IMR-90 (cell line): Measurements from ENCODE around the gene AKIP1. TPM values are rescaled to one million over a fixed set of nuclear protein-coding genes. Genes with fewer than 3 reads are reported as not detected.

Experiments
- ATAC-seq: fragments of 200-7000 bp; cut with Tn5 transposase; 2 replicates; pipeline ENCODE4 v1.9.1; 2020; ENCODE audit warnings: low read depth, mild to moderate bottlenecking, moderate library complexity
- BruUV-seq: library from RNA; stranded (reverse); fragments of 400-500 nt; replicated peaks from 2 replicates; lab custom pipeline; 2021; lab: Mats Ljungman, UMichigan
- CTCF ChIA-PET: fragments of 300-600 bp; formaldehyde crosslinking; extraction: SDS; loops from one replicate; lab custom pipeline; 2021; ENCODE audit warnings: antibody characterized with exemption; lab: Yijun Ruan, JAX
- POLR2A ChIA-PET: fragments of 300-600 bp; sonication (Branson Sonifier 250); formaldehyde crosslinking; loops from one replicate; lab custom pipeline; 2022; ENCODE audit warnings: antibody characterized with exemption; ENCODE audit not compliant: unreplicated experiment; lab: Charles Lee
- DNase-seq: peaks from one replicate; pipeline ENCODE4 v3.0.0; 2013
- H2AFZ ChIP-seq: replicated peaks from 2 replicates; pipeline ENCODE3; 2013; ENCODE audit warnings: low read length, mild to moderate bottlenecking; ENCODE audit not compliant: poor library complexity
- H2AK5ac ChIP-seq: 2 replicates; pipeline ENCODE4 v1.6.1; 2013; ENCODE audit warnings: low read depth, low read length, inconsistent platforms
- H2AK9ac ChIP-seq: replicated peaks from 2 replicates; pipeline ENCODE3; 2013; ENCODE audit warnings: mild to moderate bottlenecking, low read depth, low read length, moderate library complexity; ENCODE audit not compliant: poor library complexity
- H2BK120ac ChIP-seq: 2 replicates; pipeline ENCODE4 v1.6.1; 2013; ENCODE audit warnings: low read depth, low read length, inconsistent platforms
- H2BK15ac ChIP-seq: 3 replicates; pipeline ENCODE4 v1.6.1; 2013; ENCODE audit warnings: low read depth, low read length, inconsistent platforms
- H2BK20ac ChIP-seq: 2 replicates; pipeline ENCODE4 v1.6.1; 2013; ENCODE audit warnings: low read depth, mild to moderate bottlenecking, inconsistent platforms, low read length, moderate library complexity
- H2BK5ac ChIP-seq: 2 replicates; pipeline ENCODE4 v1.6.1; 2013; ENCODE audit warnings: mild to moderate bottlenecking, low read depth, low read length, inconsistent platforms; ENCODE audit not compliant: poor library complexity, severe bottlenecking
- H3K14ac ChIP-seq: replicated peaks from 2 replicates; pipeline ENCODE4 v1.6.1; 2013; ENCODE audit warnings: low read depth, low read length, inconsistent platforms
- H3K18ac ChIP-seq: 2 replicates; pipeline ENCODE4 v1.6.1; 2013; ENCODE audit warnings: low read depth, low read length, control low read depth
- H3K23ac ChIP-seq: 2 replicates; pipeline ENCODE4 v1.6.1; 2013; ENCODE audit warnings: low read depth, low read length, inconsistent platforms
- H3K27ac ChIP-seq: 2 replicates; pipeline ENCODE4 v1.5.1; 2013; ENCODE audit warnings: mild to moderate bottlenecking, control low read depth, low read length; ENCODE audit not compliant: insufficient read depth
- H3K27me3 ChIP-seq: 2 replicates; pipeline ENCODE4 v1.6.1; 2013; ENCODE audit warnings: low read length; ENCODE audit not compliant: control insufficient read depth, insufficient read depth
- H3K36me3 ChIP-seq: 2 replicates; pipeline ENCODE4 v1.6.1; 2013; ENCODE audit warnings: low read length, mixed read lengths; ENCODE audit not compliant: control insufficient read depth, insufficient read depth
- H3K4ac ChIP-seq: 2 replicates; pipeline ENCODE4 v1.6.1; 2013; ENCODE audit warnings: low read depth, low read length, inconsistent platforms
- H3K4me1 ChIP-seq: 2 replicates; pipeline ENCODE4 v1.6.1; 2013; ENCODE audit warnings: low read length, mixed read lengths; ENCODE audit not compliant: control insufficient read depth, insufficient read depth
- H3K4me2 ChIP-seq: 2 replicates; pipeline ENCODE4 v1.6.1; 2013; ENCODE audit warnings: low read depth, mild to moderate bottlenecking, control low read depth, low read length, moderate library complexity
- H3K4me3 ChIP-seq: 2 replicates; pipeline ENCODE4 v1.5.1; 2013; ENCODE audit warnings: low read depth, mild to moderate bottlenecking, control low read depth, low read length, moderate library complexity; ENCODE audit not compliant: insufficient read depth
- H3K56ac ChIP-seq: 2 replicates; pipeline ENCODE4 v1.6.1; 2013; ENCODE audit warnings: low read length, inconsistent platforms; ENCODE audit not compliant: insufficient read depth; ENCODE audit errors: extremely low read depth
- H3K79me1 ChIP-seq, 2 experiments: 2 replicates each; pipeline ENCODE4 v1.6.1; 2013; ENCODE audit warnings: low read length in 2 of 2, inconsistent platforms in 1 of 2, low read depth in 1 of 2
- H3K9ac ChIP-seq: 2 replicates; pipeline ENCODE4 v1.6.1; 2013; ENCODE audit warnings: low read depth, low read length, control low read depth
- H3K9me1 ChIP-seq: 2 replicates; pipeline ENCODE4 v1.6.1; 2013; ENCODE audit warnings: low read length, inconsistent platforms; ENCODE audit not compliant: insufficient read depth
- H3K9me3 ChIP-seq: 2 replicates; pipeline ENCODE4 v1.6.1; 2013; ENCODE audit warnings: low read length; ENCODE audit not compliant: control insufficient read depth, insufficient read depth
- H4K20me1 ChIP-seq: 2 replicates; pipeline ENCODE4 v1.6.1; 2013; ENCODE audit warnings: low read length, inconsistent platforms; ENCODE audit not compliant: insufficient read depth
- H4K5ac ChIP-seq: 2 replicates; pipeline ENCODE4 v1.6.1; 2013; ENCODE audit warnings: mild to moderate bottlenecking, low read depth, low read length, control low read depth
- H4K8ac ChIP-seq, 2 experiments: 2 replicates each; pipeline ENCODE4 v1.6.1; 2013; ENCODE audit warnings: low read depth in 2 of 2, low read length in 2 of 2, control low read depth in 1 of 2, inconsistent platforms in 1 of 2
- H4K91ac ChIP-seq: 2 replicates; pipeline ENCODE4 v1.6.1; 2013; ENCODE audit warnings: low read depth, low read length, inconsistent platforms; ENCODE audit not compliant: insufficient read depth
- BHLHE40 ChIP-seq: fragments of 150-350 bp; IDR thresholded peaks from 2 replicates; pipeline ENCODE4 v1.6.1; 2016; ENCODE audit warnings: mild to moderate bottlenecking, low read depth, low read length
- CEBPB ChIP-seq: IDR thresholded peaks from 2 replicates; pipeline ENCODE4 v1.6.1; 2012; ENCODE audit warnings: low read depth, low read length, improper control_type of control experiment
- CHD1 ChIP-seq: IDR thresholded peaks from 2 replicates; pipeline ENCODE4 v1.6.1; 2012; ENCODE audit warnings: low read depth, low read length, improper control_type of control experiment
- CTCF ChIP-seq: conservative IDR thresholded peaks from 2 replicates; pipeline ENCODE4 v1.5.1; 2012; ENCODE audit warnings: mild to moderate bottlenecking, low read depth, low read length, improper control_type of control experiment
- FOS ChIP-seq: fragments of 150-350 bp; IDR thresholded peaks from 2 replicates; pipeline ENCODE4 v1.6.1; 2016; ENCODE audit warnings: low read depth, low read length
- MAFK ChIP-seq: IDR thresholded peaks from 2 replicates; pipeline ENCODE4 v1.6.1; 2012; ENCODE audit warnings: low read depth, low read length, improper control_type of control experiment
- MXI1 ChIP-seq: IDR thresholded peaks from 2 replicates; pipeline ENCODE4 v1.6.1; 2012; ENCODE audit warnings: low read depth, mild to moderate bottlenecking, low read length, moderate library complexity, borderline replicate concordance
- NFE2L2 ChIP-seq: fragments of 150-350 bp; IDR thresholded peaks from 2 replicates; pipeline ENCODE4 v1.6.1; 2016; ENCODE audit warnings: low read depth, mild to moderate bottlenecking, low read length
- RCOR1 ChIP-seq: IDR thresholded peaks from 2 replicates; pipeline ENCODE4 v1.6.1; 2012; ENCODE audit warnings: mild to moderate bottlenecking, low read length, improper control_type of control experiment; ENCODE audit not compliant: insufficient replicate concordance
- SMC3 ChIP-seq: fragments of 150-350 bp; IDR thresholded peaks from 2 replicates; pipeline ENCODE4 v1.6.1; 2016; ENCODE audit warnings: low read depth, mild to moderate bottlenecking, antibody characterized with exemption, low read length, moderate library complexity
- USF2 ChIP-seq: fragments of 150-350 bp; IDR thresholded peaks from 2 replicates; pipeline ENCODE4 v1.6.1; 2017; ENCODE audit warnings: mild to moderate bottlenecking, antibody characterized with exemption, low read length, low read depth
- WGBS, 2 experiments: methylation state at CpG; one replicate each; pipeline versions ENCODE4 v1.1.5 to v1.1.7; 2013; ENCODE audit warnings: missing lambda C conversion rate in 2 of 2; ENCODE audit not compliant: insufficient read length in 1 of 2; ENCODE audit errors: extremely low coverage in 2 of 2; 5-methylcytosine and 5-hydroxymethylcytosine counted together
- dilution Hi-C: fragments of 300-500 bp; cut with HindIII; formaldehyde crosslinking; loops from one replicate; pipeline ENCODE4 v1.14.3; 2018; ENCODE audit warnings: low sequenced_read_pairs; ENCODE audit not compliant: unreplicated experiment
- in situ Hi-C: fragments of 300-500 bp; cut with MboI; formaldehyde crosslinking; loops from 3 replicates; pipeline ENCODE4 v1.14.3; 2019; ENCODE audit warnings: low sequenced_read_pairs, inconsistent platforms, mixed read lengths
- intact Hi-C: fragments of 100-400 bp; cut with micrococcal nuclease; formaldehyde crosslinking; loops from 2 replicates; pipeline ENCODE4 v1.10.0; 2022
- polyA plus RNA-seq, 3 experiments: library from polyadenylated mRNA; depleted of rRNA; stranded (reverse); fragments of >200 nt; gene quantifications; 2 replicates each; pipeline ENCODE4 v1.2.3, GENCODE V29; 2012; ENCODE audit warnings: low replicate concordance in 1 of 3
- total RNA-seq: library from RNA; depleted of rRNA; stranded (reverse); fragments of >200 nt; gene quantifications from 2 replicates; pipeline ENCODE4 v1.2.3, GENCODE V29; 2012

Gene AKIP1
- total and polyA plus RNA-seq, 2 of the 4 experiments (the other 2 are of a cell fraction), result 33.9 to 36.0 TPM

GRCh38 chr11:8934742-8935488 lies 23.9 kb downstream of the AKIP1 start:
- ChIA-PET CTCF (interaction anchor here (1.5 kb wide), 1 partner anchor 14 kb away, joined by 3 read pairs; no protein-coding TSS in a partner anchor), POLR2A (interaction anchor here (0.8 kb wide), 1 partner anchor 9 kb away, joined by 3 read pairs; no protein-coding TSS in a partner anchor)
- Histone ChIP-seq H3K4me1 (peaks cover 5% of the 10 kb centered on the region), H3K9me3 (no peaks in the 10 kb centered on the region), H2AK5ac (peak overlapping the region; percentile 16; the same call in 1 of the 2 replicates), H3K27ac (peak overlapping the region; percentile 33), H3K27me3 (no peaks in the 10 kb centered on the region), H4K91ac (peak overlapping the region; percentile 45), H4K5ac (peak overlapping the region; percentile 90), H3K79me1 (no peaks in the 10 kb centered on the region), H2AK9ac (peak overlapping the region; percentile 1), H2BK120ac (peak overlapping the region; percentile 67), H3K4me3 (peak overlapping the region; percentile 11; the same call in 1 of the 2 replicates), H4K8ac (peak overlapping the region in 1 of 2 experiments; percentile 67; a peak in 2 of 4 replicates), H3K9me1 (peaks cover 12% of the 10 kb centered on the region; the same call in 1 of the 2 replicates), H2BK15ac (peak overlapping the region; percentile 35; the same call in 1 of the 3 replicates), H4K20me1 (no peaks in the 10 kb centered on the region), H3K4ac (peak overlapping the region; percentile 84), H3K18ac (peak overlapping the region; percentile 74), H3K4me2 (peak overlapping the region; percentile 79), H2BK20ac (peak overlapping the region; percentile 64), H3K23ac (peak overlapping the region; percentile 44; the same call in 1 of the 2 replicates), H3K56ac (peak overlapping the region; percentile 40; the same call in 1 of the 2 replicates), H2AFZ (peak overlapping the region; percentile 77), H3K9ac (peak overlapping the region; percentile 11; the same call in 1 of the 2 replicates), H3K36me3 (no peaks in the 10 kb centered on the region), H2BK5ac (peak overlapping the region; percentile 35), H3K14ac (peak overlapping the region; percentile 76)
- intact Hi-C loops (loop anchor here (2.0 kb wide), 1 partner anchor 18 kb away; no protein-coding TSS in a partner anchor), dilution Hi-C loops (no loop called here), in situ Hi-C loops (no loop called here)
- no TSS peak for BruUV-seq
- TF ChIP-seq CEBPB (peak; percentile 4; the same call in 1 of the 2 replicates), RCOR1 (peak; percentile 13), CHD1 (no peak), FOS (peak; percentile 71), MXI1 (no peak), USF2 (no peak), BHLHE40 (0 out of 2 replicates have a peak, but pooled peaks have one; percentile 9), SMC3 (no peak), MAFK (no peak), NFE2L2 (0 out of 2 replicates have a peak, but pooled peaks have one; percentile 1), CTCF (no peak)
- ATAC-seq, result peak; percentile 92
- peak; percentile 90 for DNase-seq
- WGBS, 2 experiments, result 25% methylated on average over 8 of the region's 14 CpGs; no CpG with 5 or more reads in 1 of the 2 experiments
